M059J (cell line): Measurements from ENCODE around the gene OR2F2. TPM values are rescaled to one million over a fixed set of nuclear protein-coding genes. Genes with fewer than 3 reads are reported as not detected.
A peak's percentile ranks its signal among the peaks of the same experiment; 100 is the strongest.

Experiments used
- DNase-seq: peaks from one replicate; pipeline ENCODE4 v3.0.0-alpha.2; 2012; ENCODE audit warnings: low read depth
- total RNA-seq: library from RNA; depleted of rRNA; stranded (reverse); fragments of >200 nt; shearing (Covaris generic); gene quantifications from 2 replicates; pipeline ENCODE4 v1.2.3, GENCODE V29; 2014; rRNA removed

The OR2F2 gene, protein sequence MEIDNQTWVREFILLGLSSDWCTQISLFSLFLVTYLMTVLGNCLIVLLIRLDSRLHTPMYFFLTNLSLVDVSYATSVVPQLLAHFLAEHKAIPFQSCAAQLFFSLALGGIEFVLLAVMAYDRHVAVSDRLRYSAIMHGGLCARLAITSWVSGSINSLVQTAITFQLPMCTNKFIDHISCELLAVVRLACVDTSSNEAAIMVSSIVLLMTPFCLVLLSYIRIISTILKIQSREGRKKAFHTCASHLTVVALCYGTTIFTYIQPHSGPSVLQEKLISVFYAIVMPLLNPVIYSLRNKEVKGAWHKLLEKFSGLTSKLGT
- not detected in 2 replicates for total RNA-seq

DNA sequence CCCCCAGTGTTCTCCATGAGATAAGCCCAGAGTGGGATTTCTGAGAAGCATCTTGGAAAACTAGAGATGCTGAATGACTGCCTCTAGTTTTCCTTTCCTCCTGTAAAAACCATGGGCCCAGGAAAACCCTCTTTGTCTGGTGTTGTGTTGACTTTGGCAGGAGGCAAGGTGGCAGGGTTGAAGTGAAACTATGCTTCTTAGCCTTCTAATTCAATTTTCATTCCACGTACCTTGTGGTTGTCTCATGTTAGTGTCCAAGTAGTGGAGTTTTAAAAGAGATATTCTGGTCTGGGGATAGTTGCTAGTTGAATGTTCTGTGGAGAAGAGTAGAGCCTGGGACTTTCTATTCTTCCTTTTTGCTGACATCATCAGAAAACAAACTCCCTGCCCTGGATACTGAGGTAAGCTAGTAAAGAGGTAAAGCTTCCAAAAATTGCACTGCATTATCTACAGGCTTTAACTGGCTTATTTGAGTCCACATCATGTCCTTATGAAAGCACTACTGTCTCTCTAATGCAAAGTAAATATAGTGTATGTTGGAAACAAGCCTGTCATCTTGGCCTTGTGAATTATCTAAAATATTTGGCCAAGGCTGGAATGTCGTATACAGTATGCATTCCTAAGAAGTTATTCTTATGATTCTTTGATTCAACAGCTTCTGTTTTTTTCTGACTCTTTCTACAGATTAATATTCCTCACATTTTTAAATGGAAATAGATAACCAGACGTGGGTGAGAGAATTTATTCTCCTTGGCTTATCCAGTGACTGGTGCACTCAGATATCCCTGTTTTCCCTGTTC is at the start of gene OR2F2:
Gene OR2F2 (plus strand): TSS at position 708 of the 800 bp plus-strand sequence. CDS start 0 bp downstream, at position 708.
- DNase-seq, result no peak

DNA sequence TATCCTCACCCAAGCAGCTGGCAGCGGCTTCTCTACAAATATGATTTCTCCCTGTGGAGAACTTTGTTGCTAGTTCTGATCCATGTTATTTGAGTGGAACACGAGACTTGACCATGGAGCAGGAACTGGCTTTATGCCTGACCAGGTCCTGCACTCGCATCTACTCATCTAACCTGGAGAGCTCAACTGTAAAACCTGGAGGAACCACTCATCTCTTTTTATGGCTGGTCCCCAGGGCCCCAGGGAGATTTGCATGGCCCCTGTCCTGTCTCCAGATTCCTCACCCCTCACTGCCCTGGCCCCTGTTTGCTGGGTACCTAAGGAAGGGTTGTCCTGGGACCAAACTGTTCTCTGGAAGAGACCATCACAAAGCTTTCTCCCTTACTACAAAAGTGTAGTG is 49.1 kb upstream of the OR2F2 start:
- DNase-seq, result peak; percentile 18

DNA sequence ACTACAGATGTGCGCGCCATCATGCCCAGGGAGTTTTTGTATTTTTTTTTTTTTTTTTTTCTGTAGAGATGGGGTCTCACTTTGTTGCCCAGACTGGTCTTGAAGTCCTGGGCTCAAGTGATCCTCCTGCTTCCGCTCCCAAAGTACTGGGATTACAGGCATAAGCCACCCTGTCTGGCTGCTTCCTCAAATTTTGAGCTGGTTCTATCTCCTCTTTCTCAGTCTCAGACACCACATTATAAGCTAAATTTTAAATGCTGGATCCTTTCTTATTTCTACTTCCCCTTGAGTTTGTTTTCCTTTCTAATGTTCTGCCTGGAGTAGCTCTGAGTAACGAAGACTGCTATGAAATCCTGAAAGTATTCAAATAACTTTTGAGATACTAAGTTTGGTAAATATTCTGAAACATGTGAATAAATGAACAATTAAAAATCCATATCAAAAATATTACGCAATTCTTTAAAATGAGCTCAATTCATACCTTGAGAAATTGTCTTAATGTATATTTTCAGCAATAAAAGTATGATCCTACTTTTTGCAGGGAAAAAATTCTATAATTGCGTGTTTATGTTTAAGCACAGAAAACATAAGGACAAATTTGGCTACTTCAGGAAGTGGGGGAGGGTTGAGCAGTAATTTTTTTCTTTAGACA is 48.1 kb upstream of the OR2F2 start:
- no peak for DNase-seq

DNA sequence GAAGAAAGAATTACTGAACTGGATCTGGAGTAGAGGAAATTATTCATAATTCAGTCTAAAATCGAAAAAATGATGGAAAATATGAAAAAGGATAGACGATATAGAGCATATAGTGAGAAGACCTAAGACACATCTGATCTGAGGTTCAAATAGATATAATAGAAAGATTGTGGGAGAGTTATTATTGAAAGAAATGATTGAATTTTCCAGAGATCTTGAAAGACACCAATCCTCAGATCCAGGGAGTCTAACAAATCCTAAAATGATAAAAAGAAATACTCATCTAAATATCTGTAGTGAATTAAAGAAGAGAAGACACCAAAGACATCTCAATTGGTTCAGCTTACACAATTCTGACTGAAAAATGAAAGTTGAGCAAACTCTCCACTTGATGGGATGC is 46.0 kb upstream of the OR2F2 start:
- DNase-seq, result no peak

DNA sequence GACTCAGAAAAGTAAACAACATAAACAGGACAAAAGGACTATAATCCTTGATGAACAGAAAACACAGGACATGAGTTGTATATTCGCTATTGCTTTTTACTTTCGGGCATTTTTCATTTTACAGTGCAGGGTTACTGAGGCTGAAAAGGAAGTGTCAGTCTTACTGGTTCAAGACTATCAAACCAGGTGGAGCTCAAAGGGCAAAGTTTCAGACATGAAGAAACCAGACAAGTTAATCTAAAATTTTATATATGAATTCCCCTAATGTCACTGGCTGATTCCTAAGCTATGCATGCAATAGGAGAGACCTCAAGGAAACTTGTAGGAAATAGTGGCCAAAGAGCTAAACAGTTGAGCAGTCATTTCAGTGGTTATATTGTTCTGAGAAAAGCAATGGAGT is 44.5 kb upstream of the OR2F2 start:
- DNase-seq, result no peak

DNA sequence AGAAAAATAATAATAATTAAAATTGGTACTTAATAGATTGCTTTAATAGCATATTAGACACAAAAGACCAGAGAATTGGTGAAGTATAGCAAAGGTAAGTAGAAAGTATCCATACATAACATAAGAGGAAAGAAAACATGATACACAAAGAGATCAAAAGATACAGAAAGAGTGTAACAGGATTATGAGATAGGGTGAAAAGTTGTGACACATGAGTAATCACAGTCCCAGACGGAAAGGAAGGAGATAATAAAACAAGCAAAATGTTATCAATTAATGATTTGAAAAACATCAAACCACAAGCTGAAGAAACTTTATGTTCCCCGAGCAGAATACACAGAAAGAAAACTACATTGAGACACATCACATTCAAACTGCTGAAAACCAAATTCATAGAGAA is 43.6 kb upstream of the OR2F2 start:
- no peak for DNase-seq

DNA sequence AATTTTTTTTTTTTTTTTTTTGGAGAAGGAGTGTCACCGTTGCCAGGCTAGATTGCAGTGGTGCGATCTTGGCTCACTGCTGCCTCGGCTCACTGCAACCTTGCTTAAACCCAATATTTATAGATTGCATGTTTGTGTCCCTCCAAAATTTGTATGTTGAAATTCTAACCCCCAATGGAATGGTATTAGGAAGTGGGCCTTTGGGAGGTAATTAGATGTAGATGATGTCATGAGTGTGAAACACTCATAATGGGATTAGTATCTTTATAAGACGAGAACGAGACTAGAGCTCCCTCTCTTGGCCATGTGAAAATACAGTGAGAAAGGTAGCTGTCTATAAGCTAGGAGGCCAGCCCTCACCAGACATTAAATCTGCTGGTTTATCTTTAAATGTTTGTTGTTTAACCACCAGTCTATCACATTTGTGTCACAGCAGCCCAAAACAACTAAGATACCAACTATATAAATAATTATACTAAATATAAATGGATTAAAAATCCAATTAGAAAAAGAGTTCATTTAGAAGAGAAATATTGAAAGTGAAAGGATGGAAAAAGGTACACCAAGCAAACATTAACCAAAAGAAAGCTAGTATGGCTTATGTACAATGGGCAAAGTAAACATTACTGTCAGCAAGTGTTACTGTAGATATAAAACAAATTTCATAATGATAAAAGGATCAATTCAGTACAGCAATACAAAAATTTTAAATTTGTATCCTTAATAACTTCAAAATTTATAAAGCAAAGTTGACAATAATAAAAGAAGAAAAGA is 42.3 kb upstream of the OR2F2 start:
- DNase-seq, result peak; percentile 35

DNA sequence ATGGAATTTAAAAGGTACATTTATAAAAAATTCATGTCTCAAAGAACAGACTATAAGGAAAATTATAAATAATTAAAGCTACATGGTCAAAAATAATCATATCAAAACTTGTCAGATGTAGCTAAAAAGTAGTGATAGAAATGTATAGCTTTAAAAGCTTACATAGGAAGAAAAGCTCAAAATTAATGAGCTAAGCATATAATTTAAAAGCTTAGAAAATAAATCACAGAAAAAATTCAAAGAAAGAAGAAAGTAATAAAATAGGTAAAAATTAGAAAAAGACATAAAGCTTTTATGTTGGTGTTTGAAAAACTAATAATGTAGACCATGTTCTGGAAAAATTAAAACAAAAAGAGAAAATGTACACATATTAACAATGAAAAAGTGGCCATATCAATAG is 38.4 kb upstream of the OR2F2 start:
- no peak for DNase-seq

DNA sequence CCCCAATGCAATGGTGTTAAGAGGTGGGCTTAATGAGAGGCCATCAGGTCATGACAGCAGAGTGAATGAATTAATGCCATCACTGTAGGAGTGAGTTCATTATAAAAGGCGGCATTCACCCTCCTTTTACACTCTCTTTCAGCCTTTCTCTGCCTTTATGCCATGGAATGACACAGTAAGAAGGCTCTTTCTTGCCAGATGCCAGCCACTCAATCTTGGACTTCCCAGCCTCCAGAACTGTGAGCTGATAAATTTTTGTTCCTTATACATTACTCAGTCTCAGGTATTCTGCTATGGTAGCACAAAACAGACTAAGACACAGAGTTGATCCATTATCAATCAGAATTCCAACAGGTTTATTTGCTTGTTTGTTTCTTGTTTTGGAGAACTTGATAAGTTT is 36.2 kb upstream of the OR2F2 start:
- DNase-seq, result no peak

DNA sequence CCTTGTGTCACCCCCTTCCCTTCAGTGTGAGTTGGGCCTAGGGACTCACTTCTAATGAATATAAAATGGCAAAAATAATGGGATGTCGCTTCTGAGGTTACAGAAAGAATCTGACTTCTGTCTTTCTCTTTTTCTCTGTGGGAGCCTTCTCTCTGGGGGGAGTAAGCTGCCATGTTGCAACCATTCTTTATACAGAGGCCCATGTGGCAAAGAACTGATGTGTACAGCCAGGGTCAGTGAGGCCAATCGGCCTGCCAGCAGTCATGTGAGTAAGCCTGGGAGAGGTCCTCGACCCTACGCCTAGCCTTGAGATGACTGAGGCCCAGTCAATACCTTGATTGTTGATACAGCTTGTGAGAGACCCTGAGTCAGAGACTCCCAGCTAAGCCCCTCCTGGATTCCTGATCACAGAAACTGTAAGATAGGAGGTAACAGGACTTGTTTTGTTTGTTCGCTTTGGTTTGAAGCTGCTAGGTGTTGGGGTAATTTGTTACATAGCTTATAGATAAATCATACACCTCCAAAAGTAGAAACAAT is 34.7 kb upstream of the OR2F2 start:
- DNase-seq, result peak; percentile 12

DNA sequence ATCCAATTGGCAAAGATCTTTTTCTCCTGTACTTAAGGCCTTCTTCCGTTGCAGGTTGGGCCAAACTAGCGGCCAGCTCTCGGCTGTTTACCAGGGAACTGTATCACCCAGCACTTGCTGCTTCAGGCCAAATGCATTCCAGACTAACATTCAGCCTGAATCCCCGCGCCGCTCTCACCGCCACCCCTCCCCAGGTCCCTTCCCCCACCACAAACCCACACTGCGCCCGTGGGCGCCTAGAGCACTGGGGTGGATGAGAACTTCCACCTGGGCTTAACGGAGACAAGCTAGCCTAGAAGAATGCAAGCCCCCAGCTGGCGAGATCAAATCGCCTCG is 33.7 kb upstream of the OR2F2 start:
- DNase-seq, result peak; percentile 67

DNA sequence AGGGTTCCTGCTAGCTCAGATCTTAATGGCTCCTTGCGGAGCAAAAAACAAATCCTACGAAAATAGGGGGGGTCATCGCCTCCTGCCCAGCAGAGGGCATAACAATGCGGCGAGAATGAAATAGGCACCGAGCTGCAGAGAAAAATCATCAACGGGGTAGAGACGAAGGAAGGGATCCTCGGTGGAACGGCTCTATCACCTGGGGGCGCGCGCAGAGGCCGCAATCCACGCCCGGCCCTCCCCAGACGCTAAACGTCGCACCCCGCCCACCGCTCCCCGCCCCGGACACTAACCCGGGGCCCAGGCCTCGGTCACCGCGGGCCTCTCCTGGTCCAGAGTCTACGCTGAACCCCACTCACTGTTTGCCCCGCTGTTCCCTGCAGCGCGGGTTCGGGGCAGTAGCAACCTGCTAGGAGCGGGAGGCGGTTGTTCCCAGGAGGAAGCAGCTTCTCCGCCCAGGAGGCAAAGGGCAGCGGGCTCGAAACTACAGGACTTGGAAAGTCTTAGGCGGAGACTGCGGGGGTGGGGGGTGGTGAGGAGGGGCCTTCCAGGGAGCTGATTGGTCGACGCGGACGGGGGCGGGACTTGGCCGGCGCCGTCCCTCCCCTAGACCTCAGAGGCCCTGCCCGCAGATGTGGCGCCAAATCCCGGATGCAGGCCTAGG is 33.2 kb upstream of the OR2F2 start, which contains the start of gene TCAF1:
Gene TCAF1 (minus strand): TSS at position 509 of the 664 bp plus-strand sequence. CDS start 25,568 bp downstream, outside the sequence.
- peak; percentile 94 for DNase-seq

DNA sequence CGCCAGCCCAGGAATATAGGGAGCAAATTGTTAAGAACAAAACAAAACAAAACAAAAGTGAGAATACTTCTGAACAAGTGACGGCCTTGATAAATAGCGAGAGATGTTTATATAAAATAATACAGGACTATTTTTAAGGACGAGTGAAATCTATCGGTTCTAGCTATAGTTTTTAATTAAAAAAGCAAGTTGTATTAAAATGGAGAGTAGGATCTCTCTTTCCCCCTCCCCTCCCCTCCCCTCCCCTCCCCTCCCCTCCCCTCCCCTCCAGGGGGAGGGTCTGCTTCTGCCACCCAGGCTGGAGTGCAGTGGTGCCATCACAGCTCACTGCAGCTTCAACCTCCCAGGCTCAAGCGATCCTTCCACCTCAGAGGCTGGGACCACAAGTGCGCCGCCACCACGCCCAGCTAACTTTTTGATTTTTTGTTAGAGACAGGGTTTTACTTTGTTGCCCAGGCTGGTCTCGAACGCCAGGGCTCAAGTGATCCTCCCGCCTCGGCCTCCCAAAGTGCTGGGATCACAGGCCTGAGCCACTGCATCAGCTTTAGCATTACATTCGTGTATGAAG is 32.6 kb upstream of the OR2F2 start:
- DNase-seq, result no peak

DNA sequence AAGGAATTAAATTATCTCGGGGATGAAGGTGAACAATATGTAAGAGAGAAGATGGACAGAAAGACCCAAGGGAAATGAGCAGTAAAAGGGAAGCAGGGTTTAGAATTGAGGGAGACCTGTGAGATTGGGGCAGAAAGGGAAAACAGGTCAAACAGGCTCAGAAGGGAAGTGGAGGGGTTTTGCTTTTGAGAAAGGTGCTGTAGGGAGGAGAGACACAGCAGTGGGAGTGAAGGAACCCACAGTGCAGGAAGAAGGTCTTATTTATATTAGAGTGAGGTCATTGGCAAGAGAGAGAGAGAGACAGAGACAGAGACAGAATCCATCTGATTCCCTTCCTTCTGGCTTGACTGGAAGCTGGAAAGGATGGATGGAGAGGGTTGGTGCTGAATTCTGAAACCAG is 29.5 kb upstream of the OR2F2 start:
- no peak for DNase-seq

DNA sequence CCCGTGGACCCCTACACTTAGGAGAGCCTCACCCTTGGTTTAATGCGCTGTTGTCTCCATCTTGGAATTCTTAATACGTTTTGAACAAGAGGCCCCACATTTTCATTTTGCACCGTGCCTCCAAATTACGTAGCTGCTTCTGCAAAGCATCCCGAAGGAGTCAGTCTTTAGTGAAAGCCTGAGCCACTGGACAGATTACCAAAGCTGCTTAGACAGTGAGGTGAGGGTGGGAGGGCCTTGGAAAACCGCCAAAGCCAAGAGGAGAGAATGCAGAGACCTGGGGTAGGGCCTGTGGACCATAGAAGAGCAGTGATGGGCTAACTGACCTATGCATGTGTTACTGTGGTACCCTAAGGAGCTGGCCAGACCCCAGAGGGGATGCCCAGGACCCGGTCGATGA is 28.9 kb upstream of the OR2F2 start:
- no peak for DNase-seq

DNA sequence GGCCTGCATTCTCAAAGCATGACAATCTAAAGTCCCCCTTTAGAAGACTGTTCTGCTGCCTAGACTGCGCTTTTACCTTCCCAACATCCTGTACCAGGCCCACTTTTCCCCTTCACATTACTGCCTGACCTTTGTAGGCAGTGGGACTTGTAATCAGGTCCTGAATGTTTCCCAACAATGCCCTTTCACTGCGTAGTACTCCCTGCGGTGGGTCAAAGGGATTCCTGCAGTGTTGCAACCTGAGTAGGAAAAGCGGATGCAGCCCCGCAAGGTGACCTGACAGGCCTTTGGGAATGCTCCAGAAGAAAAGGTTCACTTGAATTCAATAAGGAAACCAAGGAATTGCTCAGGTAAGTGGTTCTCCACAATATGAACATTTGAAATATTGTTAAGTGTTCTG is 28.1 kb upstream of the OR2F2 start:
- DNase-seq, result no peak

DNA sequence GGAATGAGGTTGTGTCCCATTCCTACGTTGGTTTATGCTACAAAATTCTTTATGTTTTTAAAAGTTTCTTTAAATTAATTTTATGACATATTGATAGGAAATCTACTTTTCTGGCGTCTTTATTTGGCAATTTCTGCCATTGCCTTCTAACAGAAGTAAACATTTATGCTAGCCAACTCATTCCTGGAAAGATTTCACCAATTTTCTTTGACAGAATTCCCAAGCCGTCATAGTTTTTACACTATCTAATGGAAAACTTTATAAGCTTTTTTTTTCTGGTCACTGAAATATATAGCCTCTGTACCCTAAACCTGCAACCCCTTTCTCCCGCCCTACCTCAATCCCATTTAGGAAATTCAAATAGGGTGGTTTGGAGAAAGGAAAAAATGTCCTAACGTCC is 26.9 kb upstream of the OR2F2 start:
- no peak for DNase-seq

DNA sequence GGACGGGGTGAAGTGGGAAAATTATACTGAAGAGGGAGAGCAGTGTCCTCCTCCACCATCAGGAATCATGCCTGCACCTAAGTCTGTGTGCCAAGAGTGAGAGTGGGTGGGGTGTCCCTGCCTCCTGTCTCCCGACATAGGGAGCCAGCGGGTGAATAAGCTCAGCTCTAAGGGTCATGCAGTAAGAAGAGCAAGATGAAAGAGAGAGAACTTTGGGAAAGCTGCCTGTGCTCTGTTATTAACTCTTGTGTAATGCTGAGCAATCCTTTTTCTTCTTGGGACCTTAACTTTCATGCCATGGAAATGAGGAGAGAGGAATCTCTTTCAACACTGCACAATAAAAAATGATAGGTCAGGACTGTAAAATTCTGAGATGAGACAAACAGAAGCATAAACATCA is 25.2 kb upstream of the OR2F2 start:
- DNase-seq, result no peak

DNA sequence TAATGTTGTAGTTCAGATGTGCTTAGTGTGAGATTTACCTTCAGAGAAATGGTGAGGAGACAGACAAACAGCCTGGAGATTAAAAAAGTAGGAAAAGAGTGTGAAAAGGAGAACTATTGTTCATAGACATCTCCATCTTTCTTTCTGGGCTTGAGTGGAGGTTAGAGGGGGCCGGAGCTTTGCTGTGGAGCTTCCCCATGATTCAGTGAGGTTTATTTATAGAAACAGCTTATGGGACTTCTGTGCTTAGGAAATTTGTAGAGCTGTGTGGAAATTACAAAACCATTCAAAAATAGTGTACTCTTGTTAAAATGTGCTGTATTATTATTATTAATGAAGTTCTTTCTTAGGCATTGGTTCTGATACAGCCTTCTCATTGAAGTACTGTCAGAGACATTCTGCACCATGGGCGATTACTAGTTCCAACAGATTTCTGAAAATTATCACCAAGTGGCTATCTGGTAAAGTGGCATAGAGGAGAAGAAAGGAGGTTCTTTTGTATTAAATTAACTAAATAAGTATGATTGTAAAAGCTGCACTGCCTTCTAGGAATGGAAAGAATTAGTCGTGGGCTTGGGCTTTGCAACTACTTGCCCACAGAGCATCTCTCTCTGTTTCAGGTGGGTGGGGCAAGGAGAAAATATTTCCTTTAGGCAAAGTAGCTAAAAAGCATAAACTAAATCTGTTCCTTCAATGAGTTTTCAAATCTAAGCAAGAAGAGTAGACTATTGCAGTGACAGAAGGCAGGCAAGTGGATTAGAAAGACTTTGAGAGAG is 24.4 kb upstream of the OR2F2 start:
- no peak for DNase-seq
